Activated T-cell treated with anti-CD3 and anti-CD28 coated beads, Interleukin-2, amount 50 U/mL, for 4 hours (primary cell): ENCODE data around the gene ANKRD55. TPM values are rescaled to one million over a fixed set of nuclear protein-coding genes. Genes with fewer than 3 reads are reported as not detected.

ENCODE experiments used
- ATAC-seq, 2 donors: fragments of 200-7000 bp; cut with Tn5 transposase; one replicate each; pipeline ENCODE4 v1.10.0; 2021
- DNase-seq: peaks from one replicate; pipeline ENCODE4 v3.0.0-alpha.2; 2020
- H3K27me3 Mint-ChIP-seq: one replicate; pipeline ENCODE4 v1.8.0; 2021; ENCODE audit warnings: low read depth, mixed read lengths
- H3K36me3 Mint-ChIP-seq: one replicate; pipeline ENCODE4 v1.8.0; 2022; ENCODE audit warnings: mixed read lengths; ENCODE audit not compliant: insufficient read depth
- H3K4me1 Mint-ChIP-seq: one replicate; pipeline ENCODE4 v1.8.0; 2021; ENCODE audit warnings: low read depth, mixed read lengths
- H3K4me3 Mint-ChIP-seq: one replicate; pipeline ENCODE4 v1.8.0; 2021; ENCODE audit warnings: mild to moderate bottlenecking, moderate library complexity, mixed read lengths
- H3K9me3 Mint-ChIP-seq: one replicate; pipeline ENCODE4 v1.8.0; 2021; ENCODE audit warnings: mixed read lengths
- total RNA-seq, 3 donors: library from RNA; stranded (reverse); gene quantifications; one replicate each; pipeline ENCODE4 v1.2.1, GENCODE V29; 2021

ANKRD55 gene
- total RNA-seq, 3 donors from 2014 or later: 0.21 to 0.22 TPM; not detected in 1

DNA sequence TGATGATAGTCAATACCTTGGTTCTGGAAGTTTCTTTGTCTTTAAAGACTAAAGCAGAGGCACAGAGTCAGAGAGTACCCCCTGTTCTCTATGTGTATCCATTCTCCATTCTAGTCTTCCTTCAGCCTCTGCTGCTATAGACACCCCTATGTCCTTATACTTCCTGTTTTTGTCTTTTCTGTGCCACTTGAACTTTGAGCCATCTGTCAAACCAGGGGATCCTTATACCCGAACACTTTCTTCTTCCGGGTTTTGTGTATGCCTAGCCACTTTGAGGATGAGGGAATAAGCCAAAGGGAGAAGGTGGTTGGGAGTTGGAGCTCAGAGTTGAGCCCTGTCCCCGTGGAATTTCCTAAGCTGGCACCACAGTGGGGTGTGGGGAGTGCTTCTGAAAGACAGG is 177.3 kb downstream of the ANKRD55 start:
- H3K9me3 Mint-ChIP-seq: no peaks in the 10 kb centered on the region
- no peak overlapping the region for H3K4me3 Mint-ChIP-seq
- ATAC-seq (no peak), DNase-seq (no peak)
- peaks cover 67% of the 10 kb centered on the region for H3K4me1 Mint-ChIP-seq
- peaks cover 2% of the 10 kb centered on the region for H3K36me3 Mint-ChIP-seq
- no peaks in the 10 kb centered on the region for H3K27me3 Mint-ChIP-seq

DNA sequence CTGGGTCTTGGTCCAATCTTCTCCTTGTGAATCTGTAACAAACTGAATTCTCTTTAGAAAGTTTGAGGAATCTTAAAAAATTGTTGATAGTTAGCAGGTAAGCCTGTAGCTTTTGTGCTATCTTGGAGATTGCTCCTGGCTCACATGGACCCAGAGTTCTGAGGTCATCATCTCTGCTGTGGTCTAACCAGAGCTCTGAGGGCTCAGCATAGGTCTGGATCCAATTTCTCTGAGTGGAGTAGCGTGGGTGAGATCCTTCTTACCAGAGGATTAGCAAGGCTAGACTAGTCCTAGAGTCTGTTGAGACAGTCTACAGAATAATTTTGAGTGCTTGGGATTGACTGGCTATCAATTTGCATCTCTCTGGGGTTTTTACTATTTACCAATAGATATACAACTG is 177.8 kb downstream of the ANKRD55 start:
- H3K4me1 Mint-ChIP-seq: peaks cover 66% of the 10 kb centered on the region
- H3K27me3 Mint-ChIP-seq: no peaks in the 10 kb centered on the region
- no peak for ATAC-seq
- DNase-seq: no peak
- H3K9me3 Mint-ChIP-seq: no peaks in the 10 kb centered on the region
- no peak overlapping the region for H3K4me3 Mint-ChIP-seq
- H3K36me3 Mint-ChIP-seq: peaks cover 2% of the 10 kb centered on the region

DNA sequence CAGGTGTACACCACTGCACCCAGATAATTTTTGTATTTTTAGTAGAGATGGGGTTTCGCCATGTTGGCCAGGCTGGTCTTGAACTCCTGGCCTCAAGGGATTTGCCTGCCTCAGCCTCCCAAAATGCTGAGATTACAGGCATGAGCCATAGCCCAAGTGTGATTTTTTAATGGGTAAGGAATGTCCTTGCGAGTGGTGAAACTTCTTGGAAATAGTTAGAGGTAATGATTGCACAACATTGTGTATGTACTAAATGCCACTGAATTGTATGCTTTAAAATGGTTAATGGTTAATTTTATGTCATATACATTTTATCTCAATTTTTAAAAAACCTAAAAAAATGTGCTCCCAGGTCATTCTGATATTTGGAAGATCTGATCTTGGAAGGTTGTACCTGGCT is 178.5 kb downstream of the ANKRD55 start:
- no peak overlapping the region for H3K4me3 Mint-ChIP-seq
- H3K36me3 Mint-ChIP-seq: peaks cover 2% of the 10 kb centered on the region
- H3K4me1 Mint-ChIP-seq: peaks cover 66% of the 10 kb centered on the region
- DNase-seq: no peak
- no peaks in the 10 kb centered on the region for H3K27me3 Mint-ChIP-seq
- no peaks in the 10 kb centered on the region for H3K9me3 Mint-ChIP-seq
- no peak for ATAC-seq

GRCh38 chr5:56053363-56053762 is 179.8 kb downstream of the ANKRD55 start:
- no peak for ATAC-seq
- peaks cover 2% of the 10 kb centered on the region for H3K36me3 Mint-ChIP-seq
- H3K27me3 Mint-ChIP-seq: no peaks in the 10 kb centered on the region
- H3K9me3 Mint-ChIP-seq: no peaks in the 10 kb centered on the region
- no peak overlapping the region for H3K4me3 Mint-ChIP-seq
- no peak for DNase-seq
- H3K4me1 Mint-ChIP-seq: peaks cover 60% of the 10 kb centered on the region

GRCh38 chr5:56052735-56053134 is 180.4 kb downstream of the ANKRD55 start:
- H3K9me3 Mint-ChIP-seq: no peaks in the 10 kb centered on the region
- ATAC-seq (no peak), DNase-seq (no peak)
- peaks cover 2% of the 10 kb centered on the region for H3K36me3 Mint-ChIP-seq
- H3K4me1 Mint-ChIP-seq: peaks cover 61% of the 10 kb centered on the region
- H3K4me3 Mint-ChIP-seq: no peak overlapping the region
- H3K27me3 Mint-ChIP-seq: no peaks in the 10 kb centered on the region

DNA sequence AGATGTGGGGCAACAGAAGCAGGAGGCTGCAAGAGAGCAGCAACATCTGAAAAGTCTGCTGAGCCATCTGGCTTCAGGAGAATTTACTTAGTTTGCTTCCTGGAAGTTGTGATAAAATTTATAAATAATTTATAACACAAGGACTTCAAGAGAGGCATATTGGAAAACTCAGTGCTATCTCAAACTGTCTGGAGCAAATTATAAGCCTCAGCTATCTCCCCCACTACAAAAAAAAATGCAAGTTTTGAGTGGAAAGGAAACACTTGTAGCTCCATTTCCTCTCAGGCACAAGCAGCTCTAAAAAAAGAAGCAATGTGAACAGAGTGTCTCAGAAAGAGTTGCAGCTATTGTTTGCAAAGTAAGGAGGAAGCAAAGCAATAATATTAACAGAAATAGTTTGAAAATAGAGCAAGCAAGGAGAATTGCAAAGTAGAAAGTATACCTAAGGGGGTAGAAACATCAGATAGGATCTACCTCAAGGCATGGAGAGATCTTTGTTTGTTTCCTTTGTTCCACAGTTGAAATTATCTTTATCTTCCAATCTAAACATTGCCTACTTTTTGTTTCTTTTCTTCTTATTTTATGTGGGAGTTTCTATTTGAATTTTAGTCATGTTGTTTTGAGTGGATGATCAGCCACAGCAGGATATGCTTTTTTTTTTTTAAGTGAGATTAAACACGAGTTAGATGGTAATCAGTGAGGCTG is 182.4 kb downstream of the ANKRD55 start:
- no peaks in the 10 kb centered on the region for H3K9me3 Mint-ChIP-seq
- H3K36me3 Mint-ChIP-seq: peaks cover 2% of the 10 kb centered on the region
- no peak for DNase-seq
- H3K27me3 Mint-ChIP-seq: no peaks in the 10 kb centered on the region
- ATAC-seq: peak; percentile 63 to 69
- H3K4me3 Mint-ChIP-seq: peak overlapping the region; percentile 27
- peaks cover 55% of the 10 kb centered on the region for H3K4me1 Mint-ChIP-seq

Other genes with a start within 250 kb of the ANKRD55 start
- gene IL6ST, start 238.4 kb downstream of the ANKRD55 start, total RNA-seq: 10 to 100 TPM; 74.9 to 97.1 (median 79.1) TPM